Loucy (cell line): ENCODE results near the gene MSMO1.
"Not testable (repeated sequence)": the region's sequence is repeated elsewhere in the genome, so short reads cannot be mapped to it uniquely, and the experiment has no call there.

ENCODE experiments used
- CTCF ChIP-seq: fragments of 200-600 bp; sonication (generic); conservative IDR thresholded peaks from 2 replicates; pipeline ENCODE4 v1.5.1; 2014; ENCODE audit warnings: mild to moderate bottlenecking, antibody characterized with exemption, low read length
- EZH2phosphoT487 ChIP-seq: fragments of 200-600 bp; IDR thresholded peaks from 2 replicates; pipeline ENCODE4 v1.6.1; 2018; ENCODE audit warnings: antibody characterized with exemption, mild to moderate bottlenecking, moderate library complexity, borderline replicate concordance

- TF ChIP-seq CTCF, EZH2phosphoT487: not testable (repeated sequence)
Measured at GRCh38 chr4:165286619-165287340, 40.7 kb upstream of the MSMO1 start.
